B cell (primary cell): Measurements from ENCODE around the gene CFAP77. TPM values are rescaled to one million over a fixed set of nuclear protein-coding genes. Genes with fewer than 3 reads are reported as not detected.
A peak's percentile ranks its signal among the peaks of the same experiment; 100 is the strongest.

Experiments
- ATAC-seq: fragments of 200-7000 bp; cut with Tn5 transposase; one replicate; pipeline ENCODE4 v1.10.0; 2021; ENCODE audit warnings: low read depth, mild to moderate bottlenecking, moderate number of reproducible peaks, moderate library complexity
- CTCF ChIA-PET: fragments of 350-600 bp; sonication (Branson Sonifier 250); formaldehyde crosslinking; loops from one replicate; lab custom pipeline; 2021; ENCODE audit warnings: antibody characterized with exemption, inconsistent platforms; lab: Charles Lee
- POLR2A ChIA-PET: fragments of 350-600 bp; sonication (Branson Sonifier 250); formaldehyde crosslinking; loops from one replicate; lab custom pipeline; 2021; ENCODE audit warnings: antibody characterized with exemption; lab: Charles Lee
- DNase-seq: peaks from one replicate; pipeline ENCODE4 v3.0.0; 2013
- H2AFZ ChIP-seq: 2 replicates; pipeline ENCODE4 v1.6.1; 2012; ENCODE audit warnings: mild to moderate bottlenecking, low read depth, low read length; ENCODE audit not compliant: insufficient read depth, poor library complexity, severe bottlenecking
- H3K27ac ChIP-seq, 2 donors: 1 replicate in 1 of 2; 2 replicates in 1 of 2; pipeline ENCODE4 v1.5.1; 2012 to 2013; ENCODE audit warnings: low read length in 2 of 2, mild to moderate bottlenecking in 2 of 2, moderate library complexity in 1 of 2
- H3K27me3 ChIP-seq, 4 experiments: fragments of 200-600 bp in 1 of 4; sonication (generic) in 1 of 4; replicated peaks in 1 of 4; 1 replicate in 2 of 4; 2 replicates in 2 of 4; pipeline versions ENCODE4 v1.6.1 to v1.7.0; 2013 to 2016; ENCODE audit warnings: low read length in 3 of 4, mild to moderate bottlenecking in 2 of 4, mixed read lengths in 1 of 4, moderate library complexity in 1 of 4; ENCODE audit not compliant: insufficient read depth in 4 of 4, control insufficient read depth in 3 of 4; ENCODE audit errors: control extremely low read depth in 1 of 4
- H3K36me3 ChIP-seq, 2 experiments: replicated peaks in 1 of 2; 1 replicate in 1 of 2; 2 replicates in 1 of 2; pipeline versions ENCODE4 v1.6.1 to v1.7.1; 2013; ENCODE audit warnings: low read length in 1 of 2; ENCODE audit not compliant: insufficient read depth in 2 of 2, control insufficient read depth in 1 of 2; ENCODE audit errors: control extremely low read depth in 1 of 2, extremely low read depth in 1 of 2
- H3K4me1 ChIP-seq, 2 donors: fragments of 200-600 bp in 1 of 2; sonication (generic) in 1 of 2; 1 replicate in 1 of 2; 2 replicates in 1 of 2; pipeline versions ENCODE4 v1.5.1 to v1.6.1; 2013 to 2017; ENCODE audit warnings: low read length in 2 of 2; ENCODE audit not compliant: control insufficient read depth in 2 of 2, insufficient read depth in 2 of 2
- H3K4me2 ChIP-seq: replicated peaks from 2 replicates; pipeline ENCODE3; 2012; ENCODE audit warnings: mild to moderate bottlenecking, low read depth, low read length; ENCODE audit not compliant: poor library complexity, severe bottlenecking
- H3K4me3 ChIP-seq, 5 experiments: fragments of 200-600 bp in 1 of 5; sonication (generic) in 1 of 5; 1 replicate in 3 of 5; 2 replicates in 2 of 5; pipeline versions ENCODE4 v1.5.1 to v1.7.0; 2011 to 2016; ENCODE audit warnings: low read length in 4 of 5, mild to moderate bottlenecking in 4 of 5, low read depth in 2 of 5, control low read depth in 1 of 5, moderate library complexity in 1 of 5; ENCODE audit not compliant: insufficient read depth in 1 of 5; ENCODE audit errors: control extremely low read depth in 1 of 5, extremely low read depth in 1 of 5
- H3K79me2 ChIP-seq: fragments of 200-600 bp; sonication (generic); one replicate; pipeline ENCODE4 v1.6.0; 2016; ENCODE audit warnings: low read length; ENCODE audit not compliant: control insufficient read depth, insufficient read depth
- H3K9ac ChIP-seq: fragments of 200-600 bp; sonication (generic); 2 replicates; pipeline ENCODE4 v1.6.1; 2017; ENCODE audit warnings: mild to moderate bottlenecking, low read length, moderate library complexity
- H3K9me3 ChIP-seq, 3 donors: one replicate each; pipeline versions ENCODE4 v1.6.1 to v1.7.1; 2013; ENCODE audit warnings: low read length in 2 of 3; ENCODE audit not compliant: control insufficient read depth in 2 of 3, insufficient read depth in 1 of 3; ENCODE audit errors: control extremely low read depth in 1 of 3
- H4K20me1 ChIP-seq: 2 replicates; pipeline ENCODE4 v1.6.0; 2012; ENCODE audit warnings: mild to moderate bottlenecking, low read length; ENCODE audit not compliant: insufficient read depth, control insufficient read depth, poor library complexity, severe bottlenecking
- H3K27ac Mint-ChIP-seq: one replicate; pipeline ENCODE4 v1.8.0; 2021; ENCODE audit warnings: mixed read lengths
- H3K27me3 Mint-ChIP-seq: one replicate; pipeline ENCODE4 v1.8.0; 2021; ENCODE audit warnings: mixed read lengths
- H3K4me1 Mint-ChIP-seq: one replicate; pipeline ENCODE4 v1.8.0; 2021; ENCODE audit warnings: mixed read lengths
- H3K4me3 Mint-ChIP-seq: one replicate; pipeline ENCODE4 v1.8.0; 2021; ENCODE audit warnings: mixed read lengths
- H3K9me3 Mint-ChIP-seq: one replicate; pipeline ENCODE4 v1.8.0; 2022; ENCODE audit warnings: mixed read lengths; ENCODE audit not compliant: insufficient read depth
- CTCF ChIP-seq: fragments of 200-600 bp; IDR thresholded peaks from one replicate; pipeline ENCODE4 v1.8.0; 2022; ENCODE audit warnings: antibody characterized with exemption, mild to moderate bottlenecking
- EZH2 ChIP-seq: IDR thresholded peaks from 2 replicates; pipeline ENCODE4 v1.6.1; 2012; ENCODE audit warnings: borderline replicate concordance, low read depth, mild to moderate bottlenecking, moderate library complexity, low read length; ENCODE audit not compliant: insufficient read depth, poor library complexity, severe bottlenecking
- WGBS: methylation state at CpG from one replicate; pipeline ENCODE4 v1.1.5; 2013; ENCODE audit warnings: missing lambda C conversion rate; ENCODE audit not compliant: insufficient coverage; 5-methylcytosine and 5-hydroxymethylcytosine counted together
- intact Hi-C: fragments of 100-400 bp; cut with micrococcal nuclease; formaldehyde crosslinking; loops from one replicate; pipeline ENCODE4 v1.10.0; 2022
- polyA plus RNA-seq: library from polyadenylated mRNA; depleted of rRNA; stranded (reverse); fragments of >200 nt; gene quantifications from 2 replicates; pipeline ENCODE4 v1.2.3, GENCODE V29; 2012
- total RNA-seq, 2 donors: library from RNA; stranded (reverse); fragments of 120-200 nt in 1 of 2; gene quantifications; 1 replicate in 1 of 2; 2 replicates in 1 of 2; pipeline versions ENCODE4 v1.2.3 to v1.2.4, GENCODE V29; 2013 to 2022

The CFAP77 gene
- total and polyA plus RNA-seq, 2 donors (not counting 1 experiment from before 2014, with no cell fraction given): not detected

GRCh38 chr9:132506977-132507669 lies 97.1 kb downstream of the CFAP77 start:
- WGBS: 26% methylated on average over 9 of the region's 9 CpGs
- POLR2A ChIA-PET: no interaction called here
- H3K4me3 Mint-ChIP-seq: no peak overlapping the region
- no peak overlapping the region for H3K27ac Mint-ChIP-seq
- Histone ChIP-seq H3K4me3 (no peak overlapping the region), H3K79me2 (no peaks in the 10 kb centered on the region), H3K27ac (no peak overlapping the region), H3K36me3 (no peaks in the 10 kb centered on the region), H3K27me3 (peaks cover 0 to 18% (median 0%) of the 10 kb centered on the region in 4 experiments), H3K9me3 (no peaks in the 10 kb centered on the region), H2AFZ (peak overlapping the region; percentile 36), H3K4me1 (peaks cover 5 to 12% of the 10 kb centered on the region in 2 donors), H3K9ac (no peak overlapping the region), H4K20me1 (no peaks in the 10 kb centered on the region), H3K4me2 (no peak overlapping the region)
- DNase-seq: no peak
- CTCF ChIA-PET: interaction anchor here (0.6 to 6.3 kb wide), 12 partner anchors 8 to 310 kb away, joined by 3 to 40 read pairs (median 4); no protein-coding TSS in a partner anchor
- intact Hi-C loops: loop anchor here (5.0 kb wide), 1 partner anchor 95 kb away; the partner anchor contains the start of gene CFAP77
- ATAC-seq: no peak
- H3K9me3 Mint-ChIP-seq: no peaks in the 10 kb centered on the region
- H3K4me1 Mint-ChIP-seq: peaks cover 4% of the 10 kb centered on the region
- TF ChIP-seq EZH2: no peak
- H3K27me3 Mint-ChIP-seq: peaks cover 13% of the 10 kb centered on the region

DNA sequence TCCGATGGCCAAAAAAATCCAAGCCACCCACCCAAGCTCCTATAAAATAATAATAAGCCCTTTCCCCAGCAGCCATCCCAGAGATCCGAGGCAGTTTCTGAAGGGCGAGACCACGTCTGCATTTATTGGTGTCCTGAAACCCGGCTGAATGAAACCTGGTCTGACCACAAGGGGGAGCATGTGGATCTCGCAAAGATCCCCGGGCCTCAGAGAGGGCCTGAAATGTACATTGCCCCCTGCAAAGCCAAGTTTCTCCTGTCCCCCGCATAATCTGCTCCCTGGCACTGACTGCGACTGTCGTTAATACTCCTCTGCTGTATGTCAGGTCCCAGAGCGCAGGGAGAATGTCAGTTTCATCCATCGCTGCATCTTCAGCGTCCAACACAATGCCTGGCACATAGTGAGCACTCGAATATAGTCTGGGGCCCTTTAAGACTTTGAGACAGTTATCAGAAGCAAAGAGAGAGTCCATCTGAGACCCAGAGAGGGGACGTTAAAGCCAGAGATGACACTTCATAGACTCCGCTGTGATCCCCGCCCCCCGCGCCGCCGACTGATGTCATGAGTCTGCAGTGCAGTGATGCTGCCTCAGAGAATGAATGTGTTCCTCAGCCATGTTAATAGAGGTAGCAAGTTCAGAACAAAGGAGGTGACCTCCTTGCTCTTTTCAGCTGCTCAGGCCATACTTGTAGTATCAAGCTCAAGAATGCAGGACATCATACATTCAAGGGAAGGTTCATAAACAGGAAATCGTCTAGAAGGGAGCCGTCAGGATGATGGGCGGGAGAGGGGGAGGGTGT lies 97.9 kb downstream of the CFAP77 start:
- Mint-ChIP-seq H3K27ac (no peak overlapping the region), H3K9me3 (no peaks in the 10 kb centered on the region), H3K4me3 (no peak overlapping the region), H3K4me1 (peaks cover 4% of the 10 kb centered on the region), H3K27me3 (peaks cover 6% of the 10 kb centered on the region)
- Histone ChIP-seq H3K27me3 (peaks cover 0 to 18% (median 0%) of the 10 kb centered on the region in 4 experiments), H3K4me1 (peaks cover 5 to 12% of the 10 kb centered on the region in 2 donors), H2AFZ (peak overlapping the region; percentile 36), H3K9me3 (no peaks in the 10 kb centered on the region), H4K20me1 (no peaks in the 10 kb centered on the region), H3K9ac (no peak overlapping the region), H3K4me2 (no peak overlapping the region), H3K79me2 (no peaks in the 10 kb centered on the region), H3K4me3 (no peak overlapping the region), H3K36me3 (no peaks in the 10 kb centered on the region), H3K27ac (no peak overlapping the region)
- POLR2A ChIA-PET: no interaction called here
- peak; percentile 60 for ATAC-seq
- TF ChIP-seq CTCF: peak; percentile 82
- no peak for TF ChIP-seq EZH2
- intact Hi-C loops: loop anchor here (5.0 kb wide), 1 partner anchor 96 kb away; the partner anchor contains the start of gene CFAP77
- 47% methylated on average over 23 of the region's 24 CpGs for WGBS
- peak; percentile 76 for DNase-seq
- CTCF ChIA-PET: interaction anchor here (0.9 to 6.3 kb wide), 10 partner anchors 9 to 309 kb away, joined by 3 to 40 read pairs (median 4); no protein-coding TSS in a partner anchor
